NCI-H1694 treated with DMSO at 0.1 percent for 48 hours (cell line): ENCODE data around the gene ISL2.
"Not testable (repeated sequence)": the region's sequence is repeated elsewhere in the genome, so short reads cannot be mapped to it uniquely, and the experiment has no call there.

ENCODE experiments used
- DNase-seq: peaks from one replicate; lab custom pipeline; 2025; lab: John Stamatoyannopoulos, UW

The ISL2 gene

DNA sequence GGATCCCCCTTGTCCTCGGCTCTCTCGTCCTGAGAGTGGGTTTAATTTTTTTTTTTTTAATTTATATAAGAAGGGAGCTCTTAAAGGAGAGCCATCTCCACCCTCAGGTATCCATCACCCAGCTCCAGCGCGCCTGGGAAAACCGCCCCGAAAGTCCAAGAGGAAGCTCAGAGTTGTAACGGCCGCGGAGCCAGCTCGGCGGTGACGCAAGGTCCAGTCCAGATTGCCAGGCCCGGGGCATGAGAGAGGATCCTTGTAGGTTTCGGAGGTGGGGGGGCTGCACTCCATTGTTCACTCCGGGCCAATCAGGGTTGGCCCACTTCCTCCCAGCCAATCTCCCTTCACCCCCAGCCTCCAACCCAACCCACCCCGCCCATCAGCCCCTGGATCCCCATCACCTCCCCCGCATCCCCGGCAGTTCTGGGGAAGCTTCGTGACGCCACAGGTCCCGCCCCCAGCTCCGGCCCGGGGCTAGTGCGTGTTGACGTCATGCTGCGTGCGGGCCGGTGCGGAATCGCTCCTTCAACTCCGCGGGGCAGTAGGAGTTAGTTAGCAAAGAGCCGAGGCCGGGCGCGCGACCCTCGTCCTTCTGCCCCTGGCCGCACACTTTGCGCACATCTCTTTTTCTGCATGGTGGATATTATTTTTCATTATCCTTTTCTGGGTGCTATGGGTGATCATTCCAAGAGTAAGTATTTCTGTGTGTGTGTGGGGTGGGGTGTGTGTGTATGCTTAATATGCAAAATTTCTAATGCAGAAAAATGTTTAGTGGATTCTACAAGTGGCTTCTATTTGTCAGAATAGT is at the start of gene ISL2:
TSS of gene ISL2 (plus strand) at position 520 of the 805 bp plus-strand sequence. CDS start at position 631, 111 bp downstream.
- no peak for DNase-seq

DNA sequence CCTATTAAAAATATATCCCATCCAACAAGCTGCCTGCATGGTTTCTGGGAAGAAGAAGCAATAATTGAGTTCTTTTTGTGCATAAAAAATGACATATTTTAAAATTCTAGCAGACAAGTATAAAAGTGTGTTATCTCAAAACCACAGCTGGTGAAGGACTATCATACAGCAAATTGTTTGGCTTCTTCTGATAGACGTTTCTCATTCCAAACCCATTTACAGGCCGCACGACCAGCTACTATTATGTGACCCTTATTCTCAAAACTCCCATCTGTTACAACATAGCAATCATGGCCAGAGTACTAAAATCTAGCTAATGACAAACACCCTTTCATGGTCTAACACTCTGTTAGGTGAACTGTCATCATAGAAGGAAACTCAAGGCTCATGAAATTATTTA is 47.0 kb upstream of the ISL2 start:
- no peak for DNase-seq

DNA sequence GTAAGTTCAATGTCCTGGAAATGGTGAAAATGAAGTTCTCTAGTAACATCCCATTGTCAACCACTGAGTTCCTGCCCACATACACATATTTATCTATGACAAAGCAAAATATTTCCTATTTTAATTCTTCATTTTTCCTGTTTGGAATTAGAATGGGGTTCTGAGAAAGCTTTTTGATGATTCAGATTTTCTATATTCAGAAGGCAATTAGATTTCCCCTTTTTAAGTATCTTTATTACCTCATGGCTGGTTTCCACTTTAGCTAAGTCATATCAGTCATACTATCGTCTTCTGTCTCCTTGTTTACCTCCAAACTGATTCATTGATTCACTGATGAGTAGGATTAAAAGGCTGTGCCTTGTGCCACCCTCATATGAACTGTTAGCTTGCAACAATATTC is 43.2 kb upstream of the ISL2 start:
- DNase-seq = no peak

DNA sequence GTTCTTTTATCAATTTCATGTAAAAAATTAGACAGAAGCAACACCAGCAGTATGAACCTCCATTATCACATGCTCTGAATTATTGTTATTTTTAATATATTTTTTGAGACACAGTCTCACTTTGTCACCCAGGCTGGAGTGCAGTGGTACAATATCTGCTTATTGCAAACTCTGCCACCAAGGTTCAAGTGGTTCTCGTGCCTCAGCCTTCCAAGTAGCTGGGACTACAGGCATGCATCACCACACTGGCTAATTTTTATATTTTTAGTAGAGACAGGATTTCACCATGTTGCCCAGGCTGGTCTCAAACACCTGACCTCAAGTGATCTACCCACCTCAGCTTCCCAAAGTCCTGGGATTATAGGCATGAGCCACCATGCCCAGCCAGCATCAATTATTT is 42.1 kb upstream of the ISL2 start:
- not testable (repeated sequence) for DNase-seq

DNA sequence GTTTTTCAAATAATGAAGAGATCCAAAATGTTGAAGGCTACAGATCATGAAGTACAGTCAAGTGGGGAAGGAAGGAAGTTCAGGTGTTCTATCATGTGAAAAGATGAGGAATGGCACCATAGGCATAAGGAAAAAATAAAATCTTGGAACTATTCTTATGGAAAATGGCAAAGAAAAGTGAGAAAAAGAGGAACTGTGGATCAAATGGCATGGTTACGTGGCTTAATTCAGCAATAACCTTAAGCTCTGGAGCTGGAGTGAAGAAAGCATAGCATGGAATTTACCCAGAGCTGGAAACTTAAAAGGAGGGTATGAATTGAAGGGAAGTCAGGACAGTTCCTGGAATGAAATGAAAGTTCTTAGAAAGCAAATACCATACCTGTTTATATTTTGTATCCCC is 39.7 kb upstream of the ISL2 start:
- DNase-seq = no peak

DNA sequence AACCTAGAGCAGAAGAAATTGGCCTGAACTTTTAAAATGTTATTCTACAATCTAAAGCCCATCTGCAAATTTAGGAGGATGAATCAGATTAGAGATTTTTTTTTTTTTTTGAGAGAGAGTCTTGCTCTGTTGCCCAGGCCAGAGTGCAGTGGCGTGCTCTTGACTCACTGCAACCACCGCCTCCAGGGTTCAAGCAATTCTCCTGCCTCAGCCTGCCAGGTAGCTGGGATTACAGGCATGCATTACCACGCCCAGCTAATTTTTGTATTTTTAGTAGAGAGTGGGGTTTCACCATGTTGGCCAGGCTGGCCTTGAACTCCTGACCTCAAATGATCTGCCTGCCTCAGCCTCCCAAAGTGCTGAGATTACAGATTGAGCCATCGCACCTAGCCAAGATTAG is 38.6 kb upstream of the ISL2 start:
- not testable (repeated sequence) for DNase-seq

DNA sequence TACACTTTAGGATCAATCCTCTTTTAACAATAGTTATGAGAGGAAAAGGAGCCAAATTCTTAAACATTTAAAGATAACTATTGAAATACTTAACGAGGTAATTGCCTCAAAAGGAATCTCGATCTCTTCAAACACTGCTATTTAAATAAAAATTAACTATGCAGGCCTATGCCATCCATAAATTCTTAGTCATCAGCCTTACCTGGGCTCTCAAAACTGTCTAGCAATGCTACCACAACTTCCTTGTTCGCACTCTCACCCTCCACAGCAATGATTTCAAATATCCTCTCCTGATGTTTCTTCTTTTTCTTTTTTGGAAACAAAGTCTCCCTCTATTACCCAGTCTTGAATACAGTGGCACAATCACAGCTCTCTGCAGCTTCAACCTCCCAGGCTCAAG is 37.6 kb upstream of the ISL2 start:
- no peak for DNase-seq

DNA sequence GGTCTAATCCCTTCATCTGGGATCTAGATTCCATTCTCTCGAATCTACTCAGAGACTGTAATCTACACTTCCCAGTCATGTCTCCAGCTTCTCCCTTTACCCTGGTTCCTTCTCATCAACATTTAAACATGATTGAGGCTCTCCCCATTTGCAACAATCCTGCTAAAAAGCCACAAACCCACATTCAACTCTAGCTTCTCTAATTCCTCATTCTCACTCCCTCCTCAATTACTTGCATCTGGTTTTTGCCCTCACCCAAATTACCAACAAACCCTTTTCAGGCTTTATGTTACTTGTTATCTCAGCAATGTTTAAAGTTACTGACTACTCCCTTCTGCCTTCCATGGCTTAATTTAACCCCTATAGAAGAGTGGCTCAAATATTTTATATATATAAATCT is 36.8 kb upstream of the ISL2 start:
- DNase-seq = no peak

DNA sequence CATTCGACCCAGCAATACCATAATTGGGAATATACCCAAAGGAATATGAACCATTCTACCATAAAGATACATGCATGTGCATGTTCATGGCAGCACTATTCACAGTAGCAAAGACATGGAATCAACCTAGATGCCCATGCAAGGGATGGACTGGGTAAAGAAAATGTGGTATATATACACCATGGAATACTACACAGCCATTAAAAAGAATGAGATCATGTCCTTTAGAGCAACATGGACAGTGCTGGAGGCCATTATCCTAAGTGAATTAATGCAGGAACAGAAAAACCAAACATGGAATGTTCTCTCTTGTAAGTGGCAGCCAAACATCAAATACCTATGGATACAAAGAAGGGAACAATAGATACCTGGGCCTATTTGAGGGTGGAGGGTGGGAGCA is 32.7 kb upstream of the ISL2 start:
- no peak for DNase-seq

DNA sequence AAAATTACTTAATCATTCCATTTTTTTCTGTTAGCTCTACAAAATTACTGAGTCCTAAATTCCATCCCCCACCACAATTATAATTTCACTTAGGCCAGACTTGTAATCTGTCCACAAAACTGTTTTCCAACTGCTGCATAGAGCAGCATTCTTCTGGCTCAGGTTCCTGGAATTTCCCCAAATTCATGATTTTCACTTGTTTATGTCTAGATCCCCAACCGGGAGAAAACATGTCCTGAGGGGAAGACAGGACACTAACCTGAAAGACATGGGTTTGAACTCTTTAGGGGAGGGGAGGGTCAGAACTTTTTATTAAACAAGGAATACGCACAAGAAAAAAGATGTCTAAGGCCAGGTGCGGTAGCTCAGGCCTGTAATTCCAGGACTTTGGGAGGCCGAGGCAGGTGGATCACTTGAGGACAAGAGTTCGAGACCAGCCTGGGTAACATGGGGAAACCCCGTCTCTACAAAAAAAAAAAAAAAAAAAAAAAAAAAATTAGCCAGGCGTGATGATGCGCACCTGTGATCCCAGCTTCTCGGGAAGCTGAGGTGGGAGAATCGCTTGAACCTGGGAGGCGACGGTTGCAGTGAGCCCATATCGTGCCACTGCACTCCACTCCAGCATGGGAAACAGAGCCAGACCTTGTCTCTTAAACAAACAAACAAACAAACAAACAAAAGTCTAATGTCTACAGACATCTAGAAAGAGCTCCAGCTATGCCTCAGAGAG is 26.8 kb upstream of the ISL2 start:
- no peak for DNase-seq

DNA sequence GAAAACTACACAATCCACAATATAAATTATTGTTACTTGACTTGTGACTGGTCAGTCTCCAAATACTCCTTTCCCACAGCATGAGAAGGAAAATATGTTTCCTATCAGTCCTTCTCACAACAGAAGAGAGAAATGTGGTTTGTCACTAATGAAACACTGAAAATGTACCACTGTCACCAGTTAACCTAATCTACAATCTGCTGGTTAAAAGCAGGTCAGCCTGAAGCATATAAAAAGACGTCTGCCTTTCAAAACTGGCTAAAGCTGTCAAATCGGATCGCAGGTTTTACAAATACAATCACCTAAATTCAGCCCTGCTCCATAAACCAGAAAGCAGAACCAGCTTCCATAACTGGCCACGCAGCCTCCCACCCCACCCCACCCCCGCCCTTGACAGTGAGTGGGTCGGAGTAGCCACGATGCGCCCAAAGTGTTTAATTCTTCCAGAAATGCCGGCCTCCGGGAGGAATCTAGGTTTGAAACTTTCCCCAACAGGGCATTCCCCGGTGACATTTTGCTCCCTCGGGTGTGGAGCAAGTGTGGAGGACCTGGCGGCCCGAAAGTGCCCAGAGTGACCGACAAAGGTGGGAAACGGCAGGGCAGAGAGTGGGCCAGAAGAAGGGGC is 26.0 kb upstream of the ISL2 start:
- DNase-seq = peak; percentile 2

DNA sequence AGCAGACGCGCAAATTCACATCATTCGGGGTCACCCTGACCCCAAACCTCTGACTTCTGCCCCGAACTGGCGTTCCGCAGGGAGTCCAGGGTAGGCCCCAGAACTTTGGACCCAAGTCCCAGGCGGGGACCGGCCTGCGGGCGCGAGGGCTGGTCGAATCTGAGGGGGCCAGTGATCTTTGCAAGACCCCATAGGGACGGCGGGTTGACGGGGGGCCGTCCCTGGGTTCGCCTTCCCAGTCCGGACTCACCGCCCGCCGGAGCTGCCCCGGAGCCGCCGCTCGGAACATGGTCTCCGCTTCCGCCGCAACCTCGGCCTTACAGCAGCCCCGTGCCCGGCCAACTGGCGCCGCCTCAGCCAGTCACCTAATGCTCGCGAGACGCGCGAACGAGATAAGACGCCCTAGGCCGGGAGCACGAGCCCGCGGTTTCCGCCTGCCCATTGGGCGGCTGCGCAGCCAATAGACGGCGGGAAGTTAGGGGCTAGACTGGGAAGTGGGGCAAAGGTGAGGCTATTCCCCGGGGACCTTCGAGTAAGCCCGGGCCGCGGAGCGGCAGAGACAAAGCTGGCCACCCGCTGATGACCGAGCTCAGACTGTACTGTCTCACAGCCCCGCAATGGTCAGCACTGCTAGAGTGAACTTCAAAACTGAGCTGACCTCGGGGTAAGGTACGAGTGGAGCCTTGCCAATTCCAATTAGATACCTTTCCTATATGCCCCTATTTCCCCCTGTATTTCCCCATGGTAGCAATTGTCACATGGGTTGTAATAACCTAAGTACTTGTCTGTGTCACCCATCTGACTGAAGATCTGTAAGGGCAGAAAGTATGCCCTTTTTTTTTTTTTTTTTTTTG is 25.2 kb upstream of the ISL2 start, which contains the start of gene ETFA:
TSS of gene ETFA (minus strand) at position 370 of the 854 bp plus-strand sequence. CDS start at position 289, 81 bp downstream.
- DNase-seq = peak; percentile 84

DNA sequence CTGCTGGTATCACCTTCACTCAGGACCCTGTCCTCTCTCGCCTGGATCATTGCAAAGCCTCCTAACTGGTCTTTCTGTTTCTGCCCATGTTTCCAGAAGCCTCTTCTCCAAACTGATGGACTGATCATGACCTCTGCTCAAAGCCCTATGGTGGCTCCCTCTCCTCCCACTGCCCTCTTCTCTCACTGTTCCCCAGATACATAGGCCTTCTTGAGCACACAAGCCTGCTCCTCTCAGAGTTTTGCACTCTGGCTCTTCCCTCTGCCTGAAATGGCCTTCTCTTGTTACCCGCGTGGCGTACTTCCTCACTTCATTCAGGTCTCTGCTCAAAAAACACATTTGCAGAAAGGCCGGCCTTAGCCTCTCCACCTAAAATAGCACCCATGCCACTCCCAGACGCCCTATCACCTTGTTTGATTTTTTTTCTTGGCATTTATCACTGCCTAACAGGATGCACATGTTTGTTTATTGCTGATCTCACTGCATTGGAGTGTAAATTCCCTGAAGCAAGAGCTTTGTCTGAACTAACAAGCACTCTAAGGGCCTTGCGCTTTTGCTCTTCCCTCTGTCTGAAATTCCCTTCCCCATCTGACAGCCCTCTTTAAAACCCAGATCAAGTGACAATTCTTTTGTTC is 23.9 kb upstream of the ISL2 start:
- DNase-seq = no peak

DNA sequence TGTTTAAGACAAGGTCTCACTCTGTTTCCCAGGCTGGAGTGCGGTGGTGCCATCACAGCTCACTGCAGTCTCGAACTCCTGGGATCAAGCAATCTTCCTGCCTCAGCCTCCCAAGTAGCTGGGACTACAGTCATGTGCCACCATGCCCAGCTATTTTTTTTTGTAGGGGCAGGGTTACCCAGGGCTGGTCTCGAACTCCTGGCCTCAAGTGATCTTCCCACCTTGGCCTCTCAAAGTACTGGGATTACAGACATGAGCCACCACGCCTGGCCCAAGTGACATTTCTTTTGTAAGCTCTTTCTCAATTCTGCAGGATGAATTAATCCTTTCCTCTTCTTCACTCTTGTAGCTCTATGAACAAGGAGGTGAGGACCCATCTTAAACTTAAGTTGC is 23.4 kb upstream of the ISL2 start:
- DNase-seq = not testable (repeated sequence)

DNA sequence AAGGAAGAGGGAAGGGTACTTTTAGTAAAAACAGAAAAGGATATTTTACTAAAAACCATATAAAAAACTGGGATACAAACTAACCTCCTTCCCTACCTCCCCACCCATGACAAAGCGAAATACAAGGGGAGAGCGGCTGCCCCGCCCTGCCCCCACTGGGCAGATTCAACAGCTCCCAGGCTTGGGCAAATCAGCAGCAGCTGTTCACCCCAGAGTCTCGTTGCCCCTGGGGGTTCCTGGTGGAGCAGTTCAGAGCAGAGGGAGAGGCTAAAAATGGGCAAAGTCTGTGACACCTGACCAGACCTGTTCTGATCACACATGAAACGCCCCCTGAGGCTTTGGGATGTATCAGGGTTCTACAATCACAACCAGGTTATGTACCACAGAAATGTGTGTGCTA is 22.8 kb upstream of the ISL2 start:
- DNase-seq = no peak

DNA sequence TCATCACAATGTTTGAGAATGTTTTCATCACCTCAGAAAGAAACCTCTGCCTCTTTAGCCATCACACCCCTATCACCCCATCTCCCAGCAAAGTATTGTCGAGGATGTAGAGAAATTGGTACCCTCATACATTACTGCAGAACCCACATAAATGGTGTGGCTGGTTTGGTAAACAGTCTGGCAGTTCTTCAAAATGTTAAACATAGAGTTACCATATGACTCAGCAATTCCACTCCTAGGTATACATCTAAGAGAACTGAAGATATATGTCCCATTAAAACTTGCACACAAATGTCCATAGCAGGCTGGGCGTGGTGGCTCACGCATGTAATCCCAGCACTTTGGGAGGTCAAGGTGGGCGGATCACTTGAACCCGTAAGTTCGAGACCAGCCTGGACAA is 16.6 kb upstream of the ISL2 start:
- no peak for DNase-seq

DNA sequence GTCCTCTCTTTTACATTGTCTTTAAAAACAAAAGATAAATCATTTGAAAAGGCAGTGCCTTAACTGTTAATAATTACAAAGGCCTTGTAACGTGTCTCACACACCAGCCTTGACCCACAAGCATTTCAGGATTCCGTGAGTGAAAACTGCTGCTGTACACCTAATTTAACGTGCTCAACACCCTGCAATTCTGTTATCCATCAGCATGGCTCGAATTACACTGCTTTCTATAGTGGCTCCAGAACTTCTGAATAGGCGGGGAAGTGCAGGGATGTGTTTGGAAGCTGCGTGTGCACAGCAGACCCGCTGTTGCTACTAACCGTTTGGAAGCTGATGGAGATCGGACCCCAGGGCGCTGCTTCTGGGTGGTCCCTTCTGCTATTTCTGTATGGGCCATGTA is 15.4 kb upstream of the ISL2 start:
- no peak for DNase-seq

DNA sequence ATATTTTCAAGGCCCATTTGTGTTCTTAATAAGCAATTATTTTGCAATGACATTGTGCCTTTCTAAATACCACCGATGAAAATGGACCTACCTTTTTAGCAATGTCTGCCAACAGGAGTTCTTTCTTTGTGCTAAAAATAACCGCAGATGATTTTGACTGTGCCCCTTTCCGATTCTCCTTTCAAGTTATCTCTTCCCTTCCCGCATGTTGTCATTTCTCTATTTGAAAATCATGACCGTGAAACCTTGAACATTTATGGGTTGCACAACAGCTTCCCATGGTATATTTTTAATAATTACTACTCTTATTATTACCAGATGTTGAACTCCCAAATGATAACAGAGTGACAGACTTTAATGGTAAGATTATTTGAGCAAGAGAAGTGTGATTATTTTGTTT is 15.0 kb upstream of the ISL2 start:
- DNase-seq = no peak

DNA sequence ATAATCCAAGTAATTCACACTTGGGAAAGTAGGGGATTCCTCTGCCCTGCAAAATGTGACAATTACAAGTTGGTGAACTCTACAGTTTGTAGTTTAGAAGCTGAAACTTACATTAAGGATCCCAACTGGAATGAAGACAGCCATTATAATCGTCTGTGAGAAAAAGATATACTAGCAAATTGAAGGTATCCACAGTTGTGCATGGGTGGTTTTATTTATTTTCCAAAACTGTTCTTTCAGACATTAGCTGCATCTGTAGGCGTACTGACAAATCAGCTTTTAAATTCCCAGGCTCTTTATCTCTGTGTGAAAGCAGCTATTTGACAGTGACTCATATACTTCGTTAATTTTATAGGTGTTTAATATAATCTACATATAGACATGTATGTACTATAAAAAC is 12.5 kb upstream of the ISL2 start:
- no peak for DNase-seq

DNA sequence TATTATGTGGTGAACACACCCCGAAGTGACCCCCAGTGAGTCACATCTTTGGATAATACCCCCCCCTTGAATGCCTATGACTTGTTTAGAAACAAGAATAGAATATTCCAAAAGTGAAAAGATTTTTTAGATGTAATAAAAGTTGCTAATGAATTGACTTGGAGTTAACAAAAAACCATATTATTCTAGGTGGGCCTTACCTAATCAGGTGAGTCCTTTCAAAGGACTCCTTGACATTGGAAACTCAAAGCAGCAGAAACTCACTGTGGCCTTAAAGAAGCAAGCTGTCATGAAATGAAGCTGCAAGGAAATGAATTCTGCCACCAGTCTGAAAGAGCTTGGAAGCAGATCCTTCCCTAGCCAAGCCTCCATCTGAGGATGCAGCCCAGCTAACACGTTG is 10.9 kb upstream of the ISL2 start:
- no peak for DNase-seq
